Osteoblast (primary cell): ENCODE measurements around the gene KRT85. TPM values are rescaled to one million over a fixed set of nuclear protein-coding genes. Genes with fewer than 3 reads are reported as not detected.

Source experiments
- DNase-seq: peaks from one replicate; pipeline ENCODE4 v3.0.0; 2011; ENCODE audit warnings: low spot score, mixed read lengths; ENCODE audit not compliant: insufficient read length; ENCODE audit errors: missing footprints
- H2AFZ ChIP-seq: 2 replicates; pipeline ENCODE4 v1.6.0; 2011; ENCODE audit warnings: mild to moderate bottlenecking, low read length
- H3K27ac ChIP-seq: 2 replicates; pipeline ENCODE4 v1.5.1; 2011; ENCODE audit warnings: mild to moderate bottlenecking, low read depth, low read length, moderate library complexity
- H3K27me3 ChIP-seq: 2 replicates; pipeline ENCODE4 v1.6.0; 2012; ENCODE audit warnings: mild to moderate bottlenecking, control low read depth, inconsistent platforms, low read length, moderate library complexity; ENCODE audit not compliant: insufficient read depth
- H3K36me3 ChIP-seq: 2 replicates; pipeline ENCODE4 v1.5.1; 2011; ENCODE audit warnings: mild to moderate bottlenecking, low read length, control low read depth, moderate library complexity; ENCODE audit not compliant: insufficient read depth
- H3K4me1 ChIP-seq: 2 replicates; pipeline ENCODE4 v1.5.1; 2011; ENCODE audit warnings: mild to moderate bottlenecking, low read length, control low read depth, moderate library complexity; ENCODE audit not compliant: insufficient read depth
- H3K4me2 ChIP-seq: 2 replicates; pipeline ENCODE4 v1.6.0; 2011; ENCODE audit warnings: mild to moderate bottlenecking, low read length; ENCODE audit not compliant: insufficient read depth
- H3K4me3 ChIP-seq: fragments of 200-600 bp; sonication (generic); 3 replicates; pipeline ENCODE4 v1.5.1; 2012; ENCODE audit warnings: mild to moderate bottlenecking, low read length, inconsistent platforms; ENCODE audit not compliant: insufficient read depth
- H3K79me2 ChIP-seq: 2 replicates; pipeline ENCODE4 v1.6.0; 2012; ENCODE audit warnings: mild to moderate bottlenecking, low read length, control low read depth, inconsistent platforms; ENCODE audit not compliant: insufficient read depth
- H3K9me3 ChIP-seq: 2 replicates; pipeline ENCODE4 v1.5.1; 2011; ENCODE audit warnings: low read depth, low read length, control low read depth
- H4K20me1 ChIP-seq: 2 replicates; pipeline ENCODE4 v1.6.0; 2012; ENCODE audit warnings: mild to moderate bottlenecking, low read length, control low read depth; ENCODE audit not compliant: insufficient read depth
- CTCF ChIP-seq: IDR thresholded peaks from 2 replicates; pipeline ENCODE4 v1.5.1; 2011; ENCODE audit warnings: mild to moderate bottlenecking, low read depth, low read length, moderate library complexity; ENCODE audit errors: extremely low read depth
- total RNA-seq: library from RNA; depleted of rRNA; stranded (reverse); fragments of >200 nt; gene quantifications from 2 replicates; pipeline ENCODE4 v1.2.3, GENCODE V29; 2012

KRT85 gene
- total RNA-seq, 1 donor, result not detected

- Histone ChIP-seq H4K20me1 (no peaks in the 10 kb centered on the region), H3K4me1 (peaks cover 7% of the 10 kb centered on the region), H3K4me2 (no peak within 1 kb of the TSS), H3K36me3 (no peaks in the 10 kb centered on the region), H2AFZ (no peak within 1 kb of the TSS), H3K79me2 (no peaks in the 10 kb centered on the region), H3K9me3 (no peaks in the 10 kb centered on the region), H3K4me3 (no peak within 1 kb of the TSS), H3K27me3 (peaks cover 62% of the 10 kb centered on the region), H3K27ac (no peak within 1 kb of the TSS)
- TF ChIP-seq CTCF, result no peak
- peak; percentile 10 for DNase-seq
These were observed 18.0 kb upstream of the KRT85 start, which contains the start of gene KRT84 for GRCh38 chr12:52385226-52385702. TSS of gene KRT84 (minus strand) at chr12:52385652. CDS start at chr12:52385585, 67 bp downstream.

DNA sequence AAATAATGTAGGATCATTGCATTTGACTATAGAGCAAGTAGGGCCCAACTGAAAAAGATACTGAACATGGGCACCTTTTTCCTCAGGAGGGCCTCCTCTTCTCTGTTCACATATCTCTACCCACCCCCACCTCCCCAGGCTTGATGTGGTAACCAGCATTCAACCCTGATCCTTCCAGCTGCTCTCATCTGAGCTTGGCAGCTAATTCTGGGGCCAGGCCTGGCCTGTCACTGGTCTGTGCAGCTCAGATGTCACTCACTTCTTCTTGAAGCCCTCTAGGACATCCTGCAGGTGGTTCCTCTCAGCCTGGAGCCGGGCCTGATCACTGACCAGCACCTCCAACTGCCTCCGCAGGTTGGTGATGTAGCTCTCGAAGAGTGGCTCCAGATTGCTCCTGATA, 16.1 kb upstream of the KRT85 start:
- Histone ChIP-seq H3K4me1 (no peaks in the 10 kb centered on the region), H3K4me2 (no peak overlapping the region), H3K9me3 (no peaks in the 10 kb centered on the region), H3K79me2 (no peaks in the 10 kb centered on the region), H4K20me1 (no peaks in the 10 kb centered on the region), H3K4me3 (no peak overlapping the region), H3K27me3 (peaks cover 59% of the 10 kb centered on the region), H2AFZ (no peak overlapping the region), H3K36me3 (no peaks in the 10 kb centered on the region), H3K27ac (no peak overlapping the region)
- DNase-seq, result peak; percentile 46
- no peak for TF ChIP-seq CTCF

- H3K4me3 ChIP-seq, result no peak overlapping the region
- H3K4me2 ChIP-seq, result no peak overlapping the region
- H3K9me3 ChIP-seq, result no peaks in the 10 kb centered on the region
- H3K27ac ChIP-seq, result no peak overlapping the region
- DNase-seq, result no peak
- H4K20me1 ChIP-seq, result no peaks in the 10 kb centered on the region
- H3K36me3 ChIP-seq, result no peaks in the 10 kb centered on the region
- H3K4me1 ChIP-seq, result no peaks in the 10 kb centered on the region
- H2AFZ ChIP-seq, result no peak overlapping the region
- TF ChIP-seq CTCF, result no peak
- no peaks in the 10 kb centered on the region for H3K79me2 ChIP-seq
- H3K27me3 ChIP-seq, result peaks cover 54% of the 10 kb centered on the region
These were observed 15.6 kb upstream of the KRT85 start for GRCh38 chr12:52382854-52383253.

- Histone ChIP-seq H3K36me3 (no peaks in the 10 kb centered on the region), H3K27me3 (peaks cover 44% of the 10 kb centered on the region), H2AFZ (no peak overlapping the region), H3K79me2 (no peaks in the 10 kb centered on the region), H3K4me2 (no peak overlapping the region), H3K9me3 (no peaks in the 10 kb centered on the region), H4K20me1 (no peaks in the 10 kb centered on the region), H3K4me1 (no peaks in the 10 kb centered on the region), H3K27ac (no peak overlapping the region), H3K4me3 (no peak overlapping the region)
- no peak for TF ChIP-seq CTCF
- DNase-seq, result peak; percentile 74
These were observed 13.9 kb upstream of the KRT85 start for GRCh38 chr12:52381206-52381605.
